ENCODE data around the gene CNKSR3. TPM values are rescaled to one million over a fixed set of nuclear protein-coding genes. Genes with fewer than 3 reads are reported as not detected.

Gene CNKSR3
- total RNA-seq, 2 donors from 2014 or later: 9.3 to 13.2 TPM

DNA sequence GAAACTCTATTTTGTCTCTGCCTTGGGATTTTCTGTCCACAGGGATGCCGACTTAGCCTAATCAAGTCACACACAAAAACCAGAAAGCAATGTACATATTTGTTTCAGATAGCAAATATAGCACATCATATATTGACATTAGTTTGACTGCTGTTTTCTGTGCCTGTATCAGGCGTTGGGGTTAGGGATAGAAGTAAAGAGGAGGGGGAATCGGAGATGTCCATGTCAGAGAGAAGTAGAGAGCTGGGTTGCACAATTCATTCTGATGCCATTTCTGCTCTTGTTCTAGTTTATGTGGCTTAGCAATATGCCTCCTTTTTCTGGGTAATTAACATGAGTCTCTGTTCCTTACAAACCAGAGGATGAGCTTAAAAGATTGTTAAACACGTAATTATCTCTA lies 139.2 kb downstream of the CNKSR3 start:
- Histone ChIP-seq H3K4me1 (no peaks in the 10 kb centered on the region), H3K27me3 (no peaks in the 10 kb centered on the region), H3K27ac (no peak overlapping the region), H3K9me3 (no peaks in the 10 kb centered on the region), H3K4me3 (no peak overlapping the region), H3K36me3 (replicated peaks in 1 of 2; ENCODE audit: insufficient read depth in 1 of 2, low read depth in 2 of 2) (no peaks in the 10 kb centered on the region)
- DNase-seq (no peak), ATAC-seq (no peak)
- WGBS, 2 donors: 38 to 82% methylated on average over 4 of the region's 4 CpGs
- intact Hi-C loops (cut with DNase I): no loop called here
- TF ChIP-seq POLR2A (IDR thresholded peaks at IDR 0.05): no peak
- no peak for TF ChIP-seq CTCF (IDR thresholded peaks at IDR 0.05)

DNA sequence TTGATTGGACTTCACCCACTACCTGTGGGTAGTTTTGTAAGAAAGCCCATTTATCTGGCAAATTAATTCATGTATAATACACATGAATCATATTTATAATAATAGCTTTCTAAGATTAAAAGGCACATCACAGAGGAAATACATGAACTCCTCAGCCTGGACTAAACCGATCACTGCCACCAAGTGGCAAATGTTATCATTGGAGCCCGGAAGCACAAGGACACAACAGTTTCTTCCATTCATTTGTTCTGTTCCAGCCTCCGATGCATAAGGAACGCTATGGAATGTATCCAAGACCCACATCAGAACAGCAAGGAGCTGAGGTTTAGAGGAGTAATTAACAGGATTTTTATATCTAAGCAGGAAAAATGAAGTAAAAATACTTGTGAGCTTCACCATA lies 139.9 kb downstream of the CNKSR3 start:
- Histone ChIP-seq H3K4me3 (no peak overlapping the region), H3K27ac (no peak overlapping the region), H3K9me3 (no peaks in the 10 kb centered on the region), H3K27me3 (no peaks in the 10 kb centered on the region), H3K36me3 (replicated peaks in 1 of 2; ENCODE audit: insufficient read depth in 1 of 2, low read depth in 2 of 2) (no peaks in the 10 kb centered on the region), H3K4me1 (no peaks in the 10 kb centered on the region)
- 19 to 20% methylated on average over 4 of the region's 4 CpGs for WGBS, 2 donors
- ATAC-seq (no peak), DNase-seq (peak in 2 of 4 donors; percentile 20 to 27)
- TF ChIP-seq CTCF (IDR thresholded peaks at IDR 0.05) (peak in 4 of 7 experiments; percentile 27 to 34 (median 30)), POLR2A (IDR thresholded peaks at IDR 0.05) (no peak)
- intact Hi-C loops (cut with DNase I): no loop called here

DNA sequence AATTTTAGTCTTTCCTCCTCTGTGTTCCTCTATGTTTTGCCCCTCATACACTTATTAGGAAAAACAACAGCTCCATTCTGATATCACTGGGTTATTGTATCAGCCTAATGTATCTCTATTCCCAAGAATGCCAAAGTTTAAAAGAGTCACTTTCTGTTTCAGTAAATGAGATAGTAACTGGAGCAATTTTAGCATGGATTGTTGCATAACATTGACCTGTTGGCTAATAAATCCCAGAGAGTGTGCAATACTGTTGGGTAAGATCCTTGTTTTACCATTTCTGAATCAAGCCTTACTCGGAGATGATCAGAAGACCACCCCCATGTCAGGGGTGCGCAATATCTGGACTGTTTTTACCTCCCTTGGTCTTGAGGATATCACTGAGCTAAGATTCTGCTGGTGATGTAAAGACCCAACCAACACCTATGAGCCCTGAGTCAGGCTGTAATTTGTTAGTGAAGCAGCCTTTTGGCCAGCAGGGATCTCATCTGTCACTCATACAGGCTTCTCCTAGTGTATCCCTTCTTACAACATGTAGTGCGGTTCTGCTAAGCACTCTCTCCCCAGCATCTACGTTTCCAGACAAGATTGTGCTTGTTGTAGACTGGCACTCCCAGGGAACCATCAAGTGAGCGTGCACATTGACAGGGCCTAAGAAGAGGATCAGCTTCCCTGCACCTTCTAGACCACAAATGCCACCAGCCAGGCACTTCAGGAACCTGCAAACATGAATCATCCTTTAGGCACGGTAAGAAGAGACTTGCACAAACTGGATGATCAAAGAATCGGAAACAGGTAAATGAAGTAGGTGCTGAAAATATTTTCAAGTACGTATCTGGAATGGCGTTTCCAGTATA lies 142.4 kb downstream of the CNKSR3 start:
- Histone ChIP-seq H3K4me3 (no peak overlapping the region), H3K36me3 (replicated peaks in 1 of 2; ENCODE audit: insufficient read depth in 1 of 2, low read depth in 2 of 2) (no peaks in the 10 kb centered on the region), H3K9me3 (no peaks in the 10 kb centered on the region), H3K27ac (no peak overlapping the region), H3K27me3 (no peaks in the 10 kb centered on the region), H3K4me1 (no peaks in the 10 kb centered on the region)
- WGBS, 2 donors: 81 to 88% methylated on average over 9 of the region's 9 CpGs
- DNase-seq: no peak
- TF ChIP-seq CTCF (IDR thresholded peaks at IDR 0.05) (no peak), POLR2A (IDR thresholded peaks at IDR 0.05) (no peak)
- ATAC-seq: no peak
- intact Hi-C loops (cut with DNase I): no loop called here

- DNase-seq: no peak
- Histone ChIP-seq H3K27me3 (no peaks in the 10 kb centered on the region), H3K9me3 (no peaks in the 10 kb centered on the region), H3K4me1 (no peaks in the 10 kb centered on the region), H3K27ac (no peak overlapping the region), H3K36me3 (replicated peaks in 1 of 2; ENCODE audit: insufficient read depth in 1 of 2, low read depth in 2 of 2) (no peaks in the 10 kb centered on the region), H3K4me3 (no peak overlapping the region)
- intact Hi-C loops (cut with DNase I): no loop called here
- WGBS, 2 donors: 88 to 90% methylated on average over 5 of the region's 5 CpGs
- TF ChIP-seq POLR2A (IDR thresholded peaks at IDR 0.05) (no peak), CTCF (IDR thresholded peaks at IDR 0.05) (no peak)
- ATAC-seq: no peak
These were observed 143.1 kb downstream of the CNKSR3 start for GRCh38 chr6:154367336-154367735.

DNA sequence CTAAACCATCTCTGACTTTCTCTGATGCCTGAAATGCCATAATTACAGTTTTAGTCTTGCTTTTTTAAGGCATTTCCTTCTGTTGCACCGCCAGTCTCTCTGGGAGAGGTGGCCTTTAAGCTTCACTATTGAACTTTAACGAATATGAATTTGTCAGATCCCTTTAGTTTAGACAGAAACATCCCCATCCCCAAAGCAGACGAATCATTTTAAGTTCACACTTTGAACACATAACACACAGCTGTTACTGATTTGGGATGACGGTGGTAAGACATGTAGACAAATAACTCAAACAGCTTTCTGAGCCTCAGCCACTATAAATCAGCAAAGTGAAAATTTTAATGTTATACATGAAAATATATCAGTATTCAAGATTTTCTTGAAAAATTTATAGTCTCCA lies 146.7 kb downstream of the CNKSR3 start:
- intact Hi-C loops (cut with DNase I): no loop called here
- ATAC-seq (no peak), DNase-seq (no peak)
- Histone ChIP-seq H3K9me3 (no peaks in the 10 kb centered on the region), H3K4me1 (no peaks in the 10 kb centered on the region), H3K27ac (no peak overlapping the region), H3K36me3 (replicated peaks in 1 of 2; ENCODE audit: insufficient read depth in 1 of 2, low read depth in 2 of 2) (no peaks in the 10 kb centered on the region), H3K27me3 (no peaks in the 10 kb centered on the region), H3K4me3 (no peak overlapping the region)
- no peak for TF ChIP-seq POLR2A (IDR thresholded peaks at IDR 0.05)
- no peak for TF ChIP-seq CTCF (IDR thresholded peaks at IDR 0.05)
- 73 to 75% methylated on average over 4 of the region's 4 CpGs for WGBS, 2 donors

All from body of pancreas (tissue), 4 donors.